ENCODE results near the gene AFDN. TPM values are rescaled to one million over a fixed set of nuclear protein-coding genes. Genes with fewer than 3 reads are reported as not detected.

The AFDN gene
- total and polyA plus RNA-seq, 2 of the 8 experiments (the other 6 are each of a cell fraction or from before 2014, with no cell fraction given): 53.4 to 192 TPM

DNA sequence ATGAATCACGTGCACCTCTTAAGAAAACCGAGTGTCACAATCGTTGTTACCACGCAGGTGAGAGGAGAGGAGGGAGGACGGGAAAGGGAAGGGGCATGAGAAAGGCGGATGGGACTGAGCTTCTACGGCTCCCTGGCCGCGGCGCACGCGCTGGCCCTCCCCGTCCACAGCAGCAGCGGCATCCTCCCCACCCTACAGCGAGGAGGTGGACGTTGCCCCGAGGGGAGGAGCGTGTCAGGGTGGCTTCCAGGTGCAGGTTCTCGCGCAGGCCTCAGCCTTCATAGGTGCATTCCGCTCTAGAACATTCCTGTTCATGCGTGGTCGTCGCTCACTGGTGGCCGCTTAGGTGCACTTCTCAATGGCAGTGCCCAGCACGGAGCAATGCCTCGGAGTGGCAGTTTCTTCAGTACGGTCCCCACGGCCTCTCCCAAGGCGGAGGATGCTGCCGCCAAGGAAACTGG lies 29.7 kb upstream of the AFDN start:
- no peak overlapping the region for H3K27ac ChIP-seq (ENCODE audit: low read depth, low read length)
- ChIA-PET CTCF (ENCODE audit: partially characterized antibody) (interaction anchor here (0.7 to 1.4 kb wide), 5 partner anchors 11 to 322 kb away, joined by 3 to 4 read pairs (median 3); no protein-coding TSS in a partner anchor), POLR2A (ENCODE audit: partially characterized antibody) (interaction anchor here (1.8 kb wide), 1 partner anchor 22 kb away, joined by 7 read pairs; no protein-coding TSS in a partner anchor)
- H3K4me1 ChIP-seq (replicated peaks in 1 of 4; ENCODE audit: control insufficient read depth in 3 of 4, insufficient read depth in 4 of 4, low read length in 3 of 4): peaks cover 0 to 13% (median 6%) of the 10 kb centered on the region in 4 experiments; a peak in 4 of 7 replicates
- H4K8ac ChIP-seq (ENCODE audit: extremely low read depth, insufficient read depth, low read length): peak overlapping the region; percentile 9; the same call in 1 of the 2 replicates
- H4K91ac ChIP-seq (replicated peaks; ENCODE audit: insufficient read length, low read length): no peak overlapping the region
- TF ChIP-seq SIX5 (IDR thresholded peaks at IDR 0.05; ENCODE audit: low read depth, low read length) (no peak), NANOG (IDR thresholded peaks at IDR 0.05; ENCODE audit: insufficient read depth, low read depth, low read length, poor library complexity, severe bottlenecking) (no peak), KDM1A (IDR thresholded peaks at IDR 0.05; ENCODE audit: borderline replicate concordance, low read length) (no peak)
- no peak overlapping the region for H3K23ac ChIP-seq (ENCODE audit: insufficient read length)
- no peaks in the 10 kb centered on the region; a peak in 2 of 7 replicates for H3K27me3 ChIP-seq (replicated peaks in 1 of 4; ENCODE audit: control insufficient read depth in 3 of 4, extremely low read depth in 1 of 4, insufficient read depth in 3 of 4, low read length in 3 of 4)
- peak overlapping the region; percentile 86; the same call in 1 of the 2 replicates for H2AFZ ChIP-seq (ENCODE audit: low read length)
- H3K4ac ChIP-seq (replicated peaks; ENCODE audit: insufficient read length, low read depth, low read length): no peak overlapping the region
- no peaks in the 10 kb centered on the region for H3K9me3 ChIP-seq (ENCODE audit: insufficient read depth in 2 of 2, low read depth in 1 of 2, low read length in 1 of 2)
- peak overlapping the region in 1 of 2 experiments; percentile 33; a peak in 1 of 4 replicates for H3K4me2 ChIP-seq (ENCODE audit: insufficient read depth in 1 of 2, low read depth in 2 of 2, low read length in 2 of 2)
- no peaks in the 10 kb centered on the region for H3K36me3 ChIP-seq (ENCODE audit: control insufficient read depth in 2 of 4, insufficient read depth in 4 of 4, low read length in 3 of 4)
- H3K4me3 ChIP-seq (ENCODE audit: extremely low read depth in 1 of 4, insufficient read depth in 2 of 4, low read depth in 3 of 4, low read length in 4 of 4): peak overlapping the region in 1 of 4 experiments; percentile 21; a peak in 1 of 8 replicates
- H3K56ac ChIP-seq (replicated peaks; ENCODE audit: insufficient read length, low read depth, low read length): no peak overlapping the region
- H2BK5ac ChIP-seq (ENCODE audit: low read depth, low read length): peak overlapping the region; percentile 60; the same call in 1 of the 2 replicates
- FAIRE-seq (no peak), DNase-seq (ENCODE audit: low read depth in 1 of 2, low spot score in 2 of 2) (peak in 1 of 2 experiments; percentile 47)
- H2BK15ac ChIP-seq (ENCODE audit: low read length): peak overlapping the region; percentile 92; the same call in 1 of the 2 replicates
- no peaks in the 10 kb centered on the region for H4K20me1 ChIP-seq (replicated peaks in 1 of 2; ENCODE audit: control insufficient read depth in 1 of 2, insufficient read depth in 2 of 2, low read length in 2 of 2)
- H2BK120ac ChIP-seq (replicated peaks; ENCODE audit: low read depth, low read length): no peak overlapping the region
- 84% methylated on average over 31 of the region's 31 CpGs; no CpG with 5 or more reads in 1 of the 2 experiments for WGBS, 2 experiments (ENCODE audit: extremely low coverage in 1 of 2, insufficient coverage in 1 of 2, insufficient read length in 1 of 2, insufficient replicate concordance in 2 of 2, low coverage in 1 of 2, low lambda C conversion rate in 2 of 2, missing lambda C conversion rate in 1 of 2)
- H2AK5ac ChIP-seq (ENCODE audit: low read depth, low read length): no peak overlapping the region
- H3K23me2 ChIP-seq (ENCODE audit: low read depth, low read length): no peaks in the 10 kb centered on the region
- H2BK20ac ChIP-seq (ENCODE audit: low read length): no peak overlapping the region; the same call in 1 of the 2 replicates
- H3K9ac ChIP-seq (replicated peaks in 1 of 4; ENCODE audit: extremely low read depth in 1 of 4, low read depth in 3 of 4, low read length in 3 of 4): no peak overlapping the region
- 0 out of 2 replicates have a peak overlapping the region, but pooled peaks have one; percentile 32 for H3K18ac ChIP-seq (ENCODE audit: extremely low read depth, low read length)
- H3K14ac ChIP-seq (ENCODE audit: insufficient read length): no peak overlapping the region
- H4K5ac ChIP-seq (ENCODE audit: insufficient read length, low read depth, low read length): no peak overlapping the region
- H2BK12ac ChIP-seq (ENCODE audit: low read depth, low read length): peak overlapping the region; percentile 84; the same call in 1 of the 2 replicates
- H3K79me2 ChIP-seq (ENCODE audit: control insufficient read depth in 1 of 2, insufficient read depth in 2 of 2, low read length in 2 of 2): no peaks in the 10 kb centered on the region
- no peaks in the 10 kb centered on the region for H3K79me1 ChIP-seq (ENCODE audit: low read depth, low read length)

Data from H1 (cell line).